Measurements from ENCODE around the gene FBLN1. TPM values are rescaled to one million over a fixed set of nuclear protein-coding genes. Genes with fewer than 3 reads are reported as not detected.

Gene FBLN1
- total and polyA plus RNA-seq, 2 donors (not counting 3 experiments of a cell fraction or from before 2014, with no cell fraction given), result 1.2 to 4.0 TPM

DNA sequence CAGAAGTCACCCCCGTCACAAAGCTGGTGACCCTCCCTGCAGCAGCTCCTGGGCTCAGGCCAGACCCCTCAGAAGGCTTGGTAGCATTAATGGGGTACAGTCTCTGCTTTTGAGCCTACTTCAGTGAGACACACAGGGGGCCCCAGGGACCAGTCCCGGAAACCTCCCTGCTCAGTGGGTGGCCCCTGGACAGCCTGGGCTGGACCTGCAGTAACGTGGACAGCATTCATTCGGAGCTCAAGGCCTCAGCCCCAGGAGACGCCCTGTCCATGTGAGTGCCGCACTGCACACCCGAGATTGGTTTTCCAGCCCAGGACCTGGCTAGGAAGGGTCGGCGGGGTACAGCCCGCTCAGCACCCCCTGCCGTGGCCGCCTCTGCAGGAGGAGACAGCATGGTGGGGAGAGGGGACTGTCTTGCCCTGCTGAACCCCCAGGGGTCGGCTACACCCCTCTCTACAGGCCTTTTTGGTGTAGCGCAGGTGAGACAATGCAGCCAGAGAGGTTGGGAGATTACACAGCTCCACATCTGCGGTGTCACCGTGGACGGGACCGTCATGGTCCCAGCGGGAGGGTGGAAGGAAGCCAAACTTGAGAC, 83.4 kb downstream of the FBLN1 start:
- FAIRE-seq (no peak), DNase-seq (ENCODE audit: low read depth, low spot score) (no peak)
- CTCF ChIA-PET, result interaction anchor here (0.6 kb wide), 1 partner anchor 80 kb away, joined by 3 read pairs; no protein-coding TSS in a partner anchor
- Histone ChIP-seq H3K4me1 (ENCODE audit: control insufficient read depth, extremely low read depth, insufficient read depth, low read length) (no peaks in the 10 kb centered on the region), H3K4me2 (ENCODE audit: insufficient read depth, low read length) (no peak overlapping the region), H2AFZ (ENCODE audit: low read depth, low read length) (no peak overlapping the region), H3K79me2 (ENCODE audit: control insufficient read depth, insufficient read depth, low read length) (no peaks in the 10 kb centered on the region), H3K27me3 (ENCODE audit: control insufficient read depth in 2 of 2, insufficient read depth in 2 of 2, low read length in 2 of 2) (no peaks in the 10 kb centered on the region), H3K9me3 (replicated peaks; ENCODE audit: control insufficient read depth, insufficient read depth, low read length) (no peaks in the 10 kb centered on the region), H3K27ac (ENCODE audit: insufficient read depth, low read depth, low read length) (no peak overlapping the region), H3K36me3 (ENCODE audit: control insufficient read depth in 2 of 2, extremely low read depth in 1 of 2, insufficient read depth in 2 of 2, low read length in 2 of 2) (no peaks in the 10 kb centered on the region), H3K9ac (replicated peaks; ENCODE audit: extremely low read depth, insufficient read depth, low read length) (no peak overlapping the region), H3K9me1 (replicated peaks; ENCODE audit: control insufficient read depth, extremely low read depth, insufficient read depth, low read length) (no peaks in the 10 kb centered on the region), H4K20me1 (replicated peaks; ENCODE audit: control insufficient read depth, extremely low read depth, insufficient read depth, low read length) (no peaks in the 10 kb centered on the region), H3K4me3 (replicated peaks in 1 of 3; ENCODE audit: insufficient read depth in 1 of 3, low read depth in 1 of 3, low read length in 3 of 3) (no peak overlapping the region)
- no peak for TF ChIP-seq POLR2AphosphoS5 (IDR thresholded peaks at IDR 0.05; ENCODE audit: insufficient read depth, low read depth, low read length)
- dilution Hi-C loops (cut with MboI; ENCODE audit: extremely low pct_ligation_motif_present, low sequenced_read_pairs), result no loop called here
- no TSS peak for BruUV-seq (replicated peaks)
- POLR2A ChIA-PET, result no interaction called here
- intact Hi-C loops (cut with micrococcal nuclease), result no loop called here

DNA sequence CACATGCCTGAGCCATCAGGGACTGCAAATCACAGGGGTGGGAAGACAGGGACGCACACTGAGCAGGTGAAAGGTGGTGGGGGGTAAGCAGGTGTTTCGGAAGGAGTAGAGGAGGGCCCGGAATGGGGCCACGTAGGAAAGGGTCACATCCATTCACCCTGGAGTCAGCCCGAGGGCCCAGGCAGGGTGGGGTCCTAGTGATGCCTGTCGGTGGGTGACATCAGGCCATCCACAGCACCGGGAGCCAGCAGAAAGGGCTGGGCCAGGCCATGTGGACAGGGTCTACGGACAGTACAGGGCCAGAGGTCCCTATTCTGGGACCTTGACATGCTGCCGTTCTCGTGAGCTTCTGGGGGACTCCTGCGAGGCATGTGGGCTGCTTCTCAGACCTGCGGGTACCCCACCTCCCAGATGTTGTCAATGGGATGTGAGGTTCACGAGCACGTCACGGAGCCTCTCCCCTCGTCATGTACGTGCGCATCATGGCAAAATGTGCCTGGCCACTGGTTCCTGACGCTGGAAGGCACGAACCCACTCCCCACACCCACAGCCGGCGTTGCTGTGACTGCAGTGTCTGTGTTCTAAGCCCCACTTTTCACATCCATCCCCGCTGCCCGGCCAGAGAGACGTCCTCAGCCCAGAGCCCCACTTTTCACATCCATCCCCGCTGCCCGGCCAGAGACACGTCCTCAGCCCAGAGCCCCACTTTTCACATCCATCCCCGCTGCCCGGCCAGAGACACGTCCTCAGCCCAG, 84.1 kb downstream of the FBLN1 start:
- Histone ChIP-seq H3K4me2 (ENCODE audit: insufficient read depth, low read length) (no peak overlapping the region), H3K9me3 (replicated peaks; ENCODE audit: control insufficient read depth, insufficient read depth, low read length) (no peaks in the 10 kb centered on the region), H3K9ac (replicated peaks; ENCODE audit: extremely low read depth, insufficient read depth, low read length) (no peak overlapping the region), H3K4me3 (replicated peaks in 1 of 3; ENCODE audit: insufficient read depth in 1 of 3, low read depth in 1 of 3, low read length in 3 of 3) (no peak overlapping the region), H3K27ac (ENCODE audit: insufficient read depth, low read depth, low read length) (no peak overlapping the region), H3K9me1 (replicated peaks; ENCODE audit: control insufficient read depth, extremely low read depth, insufficient read depth, low read length) (no peaks in the 10 kb centered on the region), H3K36me3 (ENCODE audit: control insufficient read depth in 2 of 2, extremely low read depth in 1 of 2, insufficient read depth in 2 of 2, low read length in 2 of 2) (no peaks in the 10 kb centered on the region), H3K4me1 (ENCODE audit: control insufficient read depth, extremely low read depth, insufficient read depth, low read length) (no peaks in the 10 kb centered on the region), H2AFZ (ENCODE audit: low read depth, low read length) (no peak overlapping the region), H3K79me2 (ENCODE audit: control insufficient read depth, insufficient read depth, low read length) (no peaks in the 10 kb centered on the region), H4K20me1 (replicated peaks; ENCODE audit: control insufficient read depth, extremely low read depth, insufficient read depth, low read length) (no peaks in the 10 kb centered on the region), H3K27me3 (ENCODE audit: control insufficient read depth in 2 of 2, insufficient read depth in 2 of 2, low read length in 2 of 2) (no peaks in the 10 kb centered on the region)
- intact Hi-C loops (cut with micrococcal nuclease), result no loop called here
- FAIRE-seq, result no peak
- dilution Hi-C loops (cut with MboI; ENCODE audit: extremely low pct_ligation_motif_present, low sequenced_read_pairs), result no loop called here
- no peak for TF ChIP-seq JUN (IDR thresholded peaks at IDR 0.05; ENCODE audit: borderline replicate concordance, insufficient read depth, insufficient read length, low read depth)
- no peak for TF ChIP-seq GATA2 (IDR thresholded peaks at IDR 0.05; ENCODE audit: insufficient read depth, insufficient read length, low read depth, low read length)
- no peak for TF ChIP-seq POLR2A (IDR thresholded peaks at IDR 0.05; ENCODE audit: low read depth, low read length)
- no peak for TF ChIP-seq MYC (IDR thresholded peaks at IDR 0.05; ENCODE audit: low read depth, low read length)
- no peak for TF ChIP-seq POLR2AphosphoS5 (IDR thresholded peaks at IDR 0.05; ENCODE audit: insufficient read depth, low read depth, low read length)
- no peak for TF ChIP-seq EZH2 (IDR thresholded peaks at IDR 0.05; ENCODE audit: borderline replicate concordance, low read depth, low read length, severe bottlenecking)
- TF ChIP-seq, protein P1, sequence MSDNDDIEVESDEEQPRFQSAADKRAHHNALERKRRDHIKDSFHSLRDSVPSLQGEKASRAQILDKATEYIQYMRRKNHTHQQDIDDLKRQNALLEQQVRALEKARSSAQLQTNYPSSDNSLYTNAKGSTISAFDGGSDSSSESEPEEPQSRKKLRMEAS (IDR thresholded peaks at IDR 0.05; ENCODE audit: insufficient read depth, insufficient read length), result no peak
- TF ChIP-seq, protein P2, sequence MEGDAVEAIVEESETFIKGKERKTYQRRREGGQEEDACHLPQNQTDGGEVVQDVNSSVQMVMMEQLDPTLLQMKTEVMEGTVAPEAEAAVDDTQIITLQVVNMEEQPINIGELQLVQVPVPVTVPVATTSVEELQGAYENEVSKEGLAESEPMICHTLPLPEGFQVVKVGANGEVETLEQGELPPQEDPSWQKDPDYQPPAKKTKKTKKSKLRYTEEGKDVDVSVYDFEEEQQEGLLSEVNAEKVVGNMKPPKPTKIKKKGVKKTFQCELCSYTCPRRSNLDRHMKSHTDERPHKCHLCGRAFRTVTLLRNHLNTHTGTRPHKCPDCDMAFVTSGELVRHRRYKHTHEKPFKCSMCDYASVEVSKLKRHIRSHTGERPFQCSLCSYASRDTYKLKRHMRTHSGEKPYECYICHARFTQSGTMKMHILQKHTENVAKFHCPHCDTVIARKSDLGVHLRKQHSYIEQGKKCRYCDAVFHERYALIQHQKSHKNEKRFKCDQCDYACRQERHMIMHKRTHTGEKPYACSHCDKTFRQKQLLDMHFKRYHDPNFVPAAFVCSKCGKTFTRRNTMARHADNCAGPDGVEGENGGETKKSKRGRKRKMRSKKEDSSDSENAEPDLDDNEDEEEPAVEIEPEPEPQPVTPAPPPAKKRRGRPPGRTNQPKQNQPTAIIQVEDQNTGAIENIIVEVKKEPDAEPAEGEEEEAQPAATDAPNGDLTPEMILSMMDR (IDR thresholded peaks at IDR 0.05; ENCODE audit: extremely low read depth in 1 of 2, insufficient read depth in 1 of 2, low read depth in 1 of 2, low read length in 2 of 2), result no peak
- no peak for TF ChIP-seq FOS (IDR thresholded peaks at IDR 0.05; ENCODE audit: borderline replicate concordance, insufficient read depth, low read length)
- POLR2A ChIA-PET, result no interaction called here
- no TSS peak for BruUV-seq (replicated peaks)
- CTCF ChIA-PET, result no interaction called here
- DNase-seq (ENCODE audit: low read depth, low spot score), result no peak

All from endothelial cell of umbilical vein (primary cell).